GM18508 (cell line): Measurements from ENCODE around the gene ROR1.
"Not testable (repeated sequence)": the region's sequence is repeated elsewhere in the genome, so short reads cannot be mapped to it uniquely, and the experiment has no call there.

Source experiments
- ATAC-seq: cut with Tn5 transposase; IDR thresholded peaks from one replicate; pipeline ENCODE4 v1.9.1; 2021; ENCODE audit warnings: moderate number of reproducible peaks; ENCODE audit not compliant: insufficient read depth, unreplicated experiment

Gene ROR1

GRCh38 chr1:63757334-63757733 is 16.5 kb upstream of the ROR1 start:
- no peak for ATAC-seq

- no peak for ATAC-seq
Observed at GRCh38 chr1:63758791-63759190, 15.0 kb upstream of the ROR1 start.

GRCh38 chr1:63759778-63760177 is 14.0 kb upstream of the ROR1 start:
- no peak for ATAC-seq

GRCh38 chr1:63770381-63770780 is 3.4 kb upstream of the ROR1 start:
- no peak for ATAC-seq

- ATAC-seq = no peak
Observed at GRCh38 chr1:63772201-63772600, 1.6 kb upstream of the ROR1 start.

GRCh38 chr1:63772876-63773275 is 941 bp upstream of the ROR1 start:
- ATAC-seq = no peak

- no peak for ATAC-seq
Observed at GRCh38 chr1:63773496-63773814, 362 bp upstream of the ROR1 start.

GRCh38 chr1:63774617-63775417 is 1.0 kb downstream of the ROR1 start:
- no peak for ATAC-seq

- ATAC-seq = no peak
Observed at GRCh38 chr1:63775418-63776127, 1.8 kb downstream of the ROR1 start.

GRCh38 chr1:63777286-63777685 is 3.5 kb downstream of the ROR1 start:
- ATAC-seq = no peak

GRCh38 chr1:63777965-63778880 is 4.4 kb downstream of the ROR1 start:
- ATAC-seq = no peak

- no peak for ATAC-seq
Observed at GRCh38 chr1:63779338-63780211, 5.8 kb downstream of the ROR1 start.

GRCh38 chr1:63780565-63780964 is 6.7 kb downstream of the ROR1 start:
- ATAC-seq = no peak

- no peak for ATAC-seq
Observed at GRCh38 chr1:63782982-63783381, 9.2 kb downstream of the ROR1 start.

- ATAC-seq = no peak
Observed at GRCh38 chr1:63784083-63784482, 10.3 kb downstream of the ROR1 start.

GRCh38 chr1:63784489-63785390 is 10.9 kb downstream of the ROR1 start:
- ATAC-seq = no peak

- not testable (repeated sequence) for ATAC-seq
Observed at GRCh38 chr1:63787270-63787669, 13.5 kb downstream of the ROR1 start.

- no peak for ATAC-seq
Observed at GRCh38 chr1:63787875-63788274, 14.1 kb downstream of the ROR1 start.
